PFSK-1 (cell line): ENCODE measurements around the gene AIFM3.

Source experiments
- FOXP2 ChIP-seq: optimal IDR thresholded peaks from 2 replicates; pipeline ENCODE3; 2011; ENCODE audit warnings: borderline replicate concordance, control low read depth, inconsistent platforms; ENCODE audit not compliant: insufficient read depth; ENCODE audit errors: extremely low read length, extremely low read depth
- SIN3A ChIP-seq: IDR thresholded peaks from 2 replicates; pipeline ENCODE4 v1.6.1; 2012; ENCODE audit warnings: mild to moderate bottlenecking, low read length, moderate library complexity, borderline replicate concordance; ENCODE audit not compliant: insufficient read depth
- TF ChIP-seq, protein P1 (sequence below), 2 experiments: IDR thresholded peaks; 2 replicates each; pipeline versions ENCODE4 v1.6.1 to v1.8.0; 2011 to 2012; ENCODE audit warnings: low read depth in 2 of 2, low read length in 2 of 2, control low read depth in 1 of 2, inconsistent platforms in 1 of 2, mild to moderate bottlenecking in 1 of 2, moderate library complexity in 1 of 2; ENCODE audit not compliant: insufficient read depth in 1 of 2

DNA sequence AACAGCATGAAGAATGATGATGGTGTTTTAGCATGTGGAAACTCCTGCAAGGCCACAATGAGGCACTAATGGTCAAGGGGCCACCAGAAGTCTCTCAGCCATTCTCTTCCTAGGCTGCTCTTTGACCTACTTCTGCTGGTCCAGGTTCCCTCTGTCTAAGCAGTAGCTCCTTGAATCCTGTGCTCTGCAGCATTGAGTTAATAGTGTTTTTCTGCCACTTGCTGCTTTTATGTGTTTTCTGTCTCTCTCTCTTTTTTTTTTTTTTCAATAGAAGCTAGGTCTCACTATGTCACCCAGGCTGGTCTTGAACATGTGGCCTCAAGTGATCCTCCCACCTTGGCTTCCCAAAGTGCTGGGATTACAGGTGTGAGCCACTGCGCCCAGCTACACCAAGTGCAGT is 20.1 kb upstream of the AIFM3 start:
- TF ChIP-seq SIN3A (no peak), FOXP2 (no peak)
- TF ChIP-seq, protein P1, sequence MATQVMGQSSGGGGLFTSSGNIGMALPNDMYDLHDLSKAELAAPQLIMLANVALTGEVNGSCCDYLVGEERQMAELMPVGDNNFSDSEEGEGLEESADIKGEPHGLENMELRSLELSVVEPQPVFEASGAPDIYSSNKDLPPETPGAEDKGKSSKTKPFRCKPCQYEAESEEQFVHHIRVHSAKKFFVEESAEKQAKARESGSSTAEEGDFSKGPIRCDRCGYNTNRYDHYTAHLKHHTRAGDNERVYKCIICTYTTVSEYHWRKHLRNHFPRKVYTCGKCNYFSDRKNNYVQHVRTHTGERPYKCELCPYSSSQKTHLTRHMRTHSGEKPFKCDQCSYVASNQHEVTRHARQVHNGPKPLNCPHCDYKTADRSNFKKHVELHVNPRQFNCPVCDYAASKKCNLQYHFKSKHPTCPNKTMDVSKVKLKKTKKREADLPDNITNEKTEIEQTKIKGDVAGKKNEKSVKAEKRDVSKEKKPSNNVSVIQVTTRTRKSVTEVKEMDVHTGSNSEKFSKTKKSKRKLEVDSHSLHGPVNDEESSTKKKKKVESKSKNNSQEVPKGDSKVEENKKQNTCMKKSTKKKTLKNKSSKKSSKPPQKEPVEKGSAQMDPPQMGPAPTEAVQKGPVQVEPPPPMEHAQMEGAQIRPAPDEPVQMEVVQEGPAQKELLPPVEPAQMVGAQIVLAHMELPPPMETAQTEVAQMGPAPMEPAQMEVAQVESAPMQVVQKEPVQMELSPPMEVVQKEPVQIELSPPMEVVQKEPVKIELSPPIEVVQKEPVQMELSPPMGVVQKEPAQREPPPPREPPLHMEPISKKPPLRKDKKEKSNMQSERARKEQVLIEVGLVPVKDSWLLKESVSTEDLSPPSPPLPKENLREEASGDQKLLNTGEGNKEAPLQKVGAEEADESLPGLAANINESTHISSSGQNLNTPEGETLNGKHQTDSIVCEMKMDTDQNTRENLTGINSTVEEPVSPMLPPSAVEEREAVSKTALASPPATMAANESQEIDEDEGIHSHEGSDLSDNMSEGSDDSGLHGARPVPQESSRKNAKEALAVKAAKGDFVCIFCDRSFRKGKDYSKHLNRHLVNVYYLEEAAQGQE (IDR thresholded peaks at IDR 0.05; ENCODE audit: insufficient read depth in 1 of 2, low read depth in 2 of 2, low read length in 2 of 2): no peak
